Fibroblast of the aortic adventitia (primary cell): ENCODE measurements around the gene VWCE. TPM values are rescaled to one million over a fixed set of nuclear protein-coding genes. Genes with fewer than 3 reads are reported as not detected.

Experiments used
- DNase-seq: peaks from one replicate; pipeline ENCODE4 v3.0.0-alpha.2; 2010; ENCODE audit warnings: low read depth
- H3K4me3 ChIP-seq: 2 replicates; pipeline ENCODE4 v1.5.1; 2011; ENCODE audit warnings: low read depth, mild to moderate bottlenecking, control low read depth, low read length, moderate library complexity
- CTCF ChIP-seq: IDR thresholded peaks from 2 replicates; pipeline ENCODE4 v1.5.1; 2011; ENCODE audit warnings: mild to moderate bottlenecking, low read length, control low read depth, inconsistent platforms; ENCODE audit not compliant: insufficient read depth
- total RNA-seq: library from RNA; depleted of rRNA; stranded (reverse); fragments of >200 nt; gene quantifications from 2 replicates; pipeline ENCODE4 v1.2.3, GENCODE V29; 2012; ENCODE audit warnings: low replicate concordance

VWCE gene
- total RNA-seq, 1 donor, result 7.4 TPM

GRCh38 chr11:61281581-61282250, 13.4 kb downstream of the VWCE start:
- no peak overlapping the region for H3K4me3 ChIP-seq
- TF ChIP-seq CTCF, result no peak
- DNase-seq, result no peak

GRCh38 chr11:61280883-61281580, 14.1 kb downstream of the VWCE start:
- TF ChIP-seq CTCF, result no peak
- H3K4me3 ChIP-seq, result no peak overlapping the region
- no peak for DNase-seq

- peak; percentile 30 for DNase-seq
- no peak for TF ChIP-seq CTCF
- H3K4me3 ChIP-seq, result no peak overlapping the region
These were observed 15.0 kb downstream of the VWCE start for GRCh38 chr11:61279934-61280659.

GRCh38 chr11:61278001-61278470, 17.1 kb downstream of the VWCE start:
- no peak for DNase-seq
- TF ChIP-seq CTCF, result no peak
- H3K4me3 ChIP-seq, result no peak overlapping the region

- no peak overlapping the region for H3K4me3 ChIP-seq
- TF ChIP-seq CTCF, result no peak
- DNase-seq, result no peak
These were observed 17.7 kb downstream of the VWCE start for GRCh38 chr11:61277186-61278000.

- H3K4me3 ChIP-seq, result no peak overlapping the region
- no peak for DNase-seq
- no peak for TF ChIP-seq CTCF
These were observed 19.9 kb downstream of the VWCE start for GRCh38 chr11:61275191-61275590.
